Stimulated activated CD4-positive, alpha-beta T cell treated with anti-CD3 and anti-CD28 coated beads, Interleukin-2, amount 100 ng/mL, for 48 hours (primary cell): Measurements from ENCODE around the gene NR5A2.

Experiments
- DNase-seq, 2 donors: peaks; one replicate each; pipeline ENCODE4 v3.0.0-alpha.2; 2020

The NR5A2 gene

GRCh38 chr1:200027264-200027823, at the start of gene NR5A2:
NR5A2 (plus strand) TSS chr1:200027710; CDS start chr1:200027848, 138 bp downstream.
- DNase-seq, result no peak

- no peak for DNase-seq
Observed at GRCh38 chr1:199978408-199978940, 49.0 kb upstream of the NR5A2 start.

GRCh38 chr1:199979071-199979470, 48.4 kb upstream of the NR5A2 start:
- no peak for DNase-seq

- no peak for DNase-seq
Observed at GRCh38 chr1:199981584-199981983, 45.9 kb upstream of the NR5A2 start.

GRCh38 chr1:199982606-199983005, 44.9 kb upstream of the NR5A2 start:
- DNase-seq, result no peak

- DNase-seq, result no peak
Observed at GRCh38 chr1:199983531-199983930, 44.0 kb upstream of the NR5A2 start.

GRCh38 chr1:199995096-199995685, 32.3 kb upstream of the NR5A2 start:
- DNase-seq, result no peak

GRCh38 chr1:200005165-200005564, 22.3 kb upstream of the NR5A2 start:
- no peak for DNase-seq

- DNase-seq, result no peak
Observed at GRCh38 chr1:200006711-200007110, 20.8 kb upstream of the NR5A2 start.

GRCh38 chr1:200015811-200016210, 11.7 kb upstream of the NR5A2 start:
- DNase-seq, result no peak

GRCh38 chr1:200021577-200022238, 5.8 kb upstream of the NR5A2 start:
- DNase-seq, result no peak

GRCh38 chr1:200022239-200022804, 5.2 kb upstream of the NR5A2 start:
- DNase-seq, result no peak

- DNase-seq, result no peak
Observed at GRCh38 chr1:200028586-200029034, 1.1 kb downstream of the NR5A2 start.

- no peak for DNase-seq
Observed at GRCh38 chr1:200029035-200029821, 1.7 kb downstream of the NR5A2 start.

- no peak for DNase-seq
Observed at GRCh38 chr1:200029822-200030152, 2.3 kb downstream of the NR5A2 start.

- no peak for DNase-seq
Observed at GRCh38 chr1:200030791-200031190, 3.3 kb downstream of the NR5A2 start.

- no peak for DNase-seq
Observed at GRCh38 chr1:200033511-200034261, 6.2 kb downstream of the NR5A2 start.

- DNase-seq, result no peak
Observed at GRCh38 chr1:200034262-200034557, 6.7 kb downstream of the NR5A2 start.

GRCh38 chr1:200034761-200035396, 7.4 kb downstream of the NR5A2 start:
- no peak for DNase-seq

- DNase-seq, result no peak
Observed at GRCh38 chr1:200035397-200035955, 8.0 kb downstream of the NR5A2 start.

GRCh38 chr1:200035956-200036618, 8.6 kb downstream of the NR5A2 start:
- no peak for DNase-seq
